Ascending aorta (tissue), 2 donors: Measurements from ENCODE around the gene TMA7B. TPM values are rescaled to one million over a fixed set of nuclear protein-coding genes. Genes with fewer than 3 reads are reported as not detected.

Experiments
- DNase-seq, 2 donors: peaks; one replicate each; pipeline ENCODE4 v3.0.0-alpha.2; 2019; ENCODE audit warnings: low spot score in 2 of 2
- H3K27ac ChIP-seq, 2 donors: fragments of 200-600 bp; sonication (generic); one replicate each; pipeline ENCODE4 v1.5.1; 2016 to 2017; ENCODE audit warnings: mild to moderate bottlenecking in 1 of 2
- H3K27me3 ChIP-seq: fragments of 200-600 bp; sonication (generic); one replicate; pipeline ENCODE4 v1.5.1; 2017
- H3K36me3 ChIP-seq, 2 donors: fragments of 200-600 bp; sonication (generic); one replicate each; pipeline ENCODE4 v1.5.1; 2016
- H3K4me1 ChIP-seq, 2 donors: fragments of 200-600 bp; sonication (generic); one replicate each; pipeline ENCODE4 v1.5.1; 2016 to 2017; ENCODE audit warnings: mild to moderate bottlenecking in 1 of 2
- H3K4me3 ChIP-seq, 2 donors: fragments of 200-600 bp; sonication (generic); one replicate each; pipeline ENCODE4 v1.5.1; 2016 to 2017; ENCODE audit warnings: mild to moderate bottlenecking in 1 of 2
- H3K9me3 ChIP-seq, 2 donors: fragments of 200-600 bp; sonication (generic); one replicate each; pipeline ENCODE4 v1.5.1; 2016
- CTCF ChIP-seq, 3 experiments: fragments of 200-600 bp in 2 of 3; fragments of 450-650 bp in 1 of 3; sonication (generic) in 2 of 3; IDR thresholded peaks; one replicate each; pipeline ENCODE4 v1.5.1; 2016 to 2019; ENCODE audit warnings: antibody characterized with exemption in 3 of 3, mild to moderate bottlenecking in 1 of 3, moderate library complexity in 1 of 3
- intact Hi-C: fragments of 100-400 bp; cut with DNase I; formaldehyde crosslinking; loops from one replicate; pipeline ENCODE4 v1.15.1; 2023
- total RNA-seq: library from RNA; depleted of rRNA; stranded (reverse); fragments of >200 nt; gene quantifications from one replicate; pipeline ENCODE4 v1.1.0, GENCODE V29; 2016

The TMA7B gene
- total RNA-seq, 1 donor from 2014 or later, result not detected

DNA sequence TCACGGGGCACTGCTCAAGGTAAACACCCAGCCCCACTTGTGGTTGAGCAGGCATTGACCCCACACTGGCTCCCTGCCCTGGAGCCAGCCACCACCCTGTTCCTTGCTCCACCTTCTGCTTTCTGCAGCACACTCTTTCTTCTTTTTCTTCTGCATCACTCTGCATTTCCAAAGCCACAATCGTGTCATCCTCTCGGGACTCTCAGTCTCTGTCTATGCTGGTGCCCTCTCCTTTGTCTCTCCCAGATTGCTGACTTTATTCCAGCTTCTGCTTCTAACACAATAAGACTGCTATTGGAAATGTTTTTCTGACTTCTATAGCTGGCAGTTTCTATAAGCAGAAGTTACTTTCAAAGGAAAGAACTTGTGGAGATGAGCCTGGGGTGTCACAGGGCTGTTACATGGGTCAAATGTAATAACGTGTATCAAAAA is 44.9 kb upstream of the TMA7B start:
- Histone ChIP-seq H3K27me3 (no peaks in the 10 kb centered on the region), H3K9me3 (no peaks in the 10 kb centered on the region), H3K4me1 (no peaks in the 10 kb centered on the region), H3K36me3 (no peaks in the 10 kb centered on the region), H3K27ac (no peak overlapping the region), H3K4me3 (no peak overlapping the region)
- DNase-seq, result no peak
- no peak for TF ChIP-seq CTCF (IDR thresholded peaks at IDR 0.05)
- intact Hi-C loops, result no loop called here

GRCh38 chr22:39916496-39916895 is 43.7 kb upstream of the TMA7B start:
- Histone ChIP-seq H3K4me1 (no peaks in the 10 kb centered on the region), H3K4me3 (no peak overlapping the region), H3K36me3 (no peaks in the 10 kb centered on the region), H3K9me3 (no peaks in the 10 kb centered on the region), H3K27me3 (no peaks in the 10 kb centered on the region), H3K27ac (no peak overlapping the region)
- DNase-seq, result no peak
- no peak for TF ChIP-seq CTCF (IDR thresholded peaks at IDR 0.05)
- intact Hi-C loops, result no loop called here

- Histone ChIP-seq H3K27ac (no peak overlapping the region), H3K27me3 (no peaks in the 10 kb centered on the region), H3K4me3 (no peak overlapping the region), H3K4me1 (no peaks in the 10 kb centered on the region), H3K9me3 (no peaks in the 10 kb centered on the region), H3K36me3 (no peaks in the 10 kb centered on the region)
- intact Hi-C loops, result no loop called here
- no peak for TF ChIP-seq CTCF (IDR thresholded peaks at IDR 0.05)
- no peak for DNase-seq
Measured at GRCh38 chr22:39917197-39917643, 43.0 kb upstream of the TMA7B start.

DNA sequence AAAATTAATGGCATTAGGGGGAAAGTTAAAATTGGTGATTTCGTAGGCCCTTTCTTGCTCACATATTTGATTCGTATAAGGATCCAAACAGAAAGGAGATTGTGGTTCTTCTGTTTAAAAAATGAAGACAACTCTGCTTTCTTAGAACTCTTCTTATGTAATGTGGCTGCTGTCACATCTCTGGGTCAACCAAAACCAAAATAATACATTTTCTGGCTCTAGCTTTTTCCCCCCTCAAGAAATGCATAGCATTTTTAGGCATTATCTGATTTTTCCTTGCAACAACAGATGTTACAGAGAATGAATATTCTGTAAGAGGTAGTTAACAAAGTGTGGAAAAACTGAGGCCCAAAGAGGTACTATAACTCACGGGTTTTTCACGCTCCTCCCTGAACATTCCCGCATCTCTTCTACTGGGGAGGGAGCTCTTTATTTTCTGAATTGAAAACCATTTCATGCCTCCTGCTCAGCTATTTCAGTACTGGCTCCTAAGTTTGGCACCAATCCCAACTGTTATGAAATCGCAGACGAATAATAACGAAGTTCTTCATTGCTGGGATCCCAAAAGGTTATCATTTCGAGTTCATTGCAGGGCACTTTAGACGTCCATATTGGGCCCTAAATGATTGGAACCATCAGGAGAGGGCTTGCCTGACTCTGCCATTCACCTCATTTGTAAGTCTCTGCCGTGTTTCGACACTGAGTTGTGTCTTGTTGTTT is 42.3 kb upstream of the TMA7B start:
- Histone ChIP-seq H3K4me1 (no peaks in the 10 kb centered on the region), H3K4me3 (no peak overlapping the region), H3K9me3 (no peaks in the 10 kb centered on the region), H3K36me3 (no peaks in the 10 kb centered on the region), H3K27ac (no peak overlapping the region), H3K27me3 (no peaks in the 10 kb centered on the region)
- DNase-seq, result no peak
- intact Hi-C loops, result no loop called here
- no peak for TF ChIP-seq CTCF (IDR thresholded peaks at IDR 0.05)

DNA sequence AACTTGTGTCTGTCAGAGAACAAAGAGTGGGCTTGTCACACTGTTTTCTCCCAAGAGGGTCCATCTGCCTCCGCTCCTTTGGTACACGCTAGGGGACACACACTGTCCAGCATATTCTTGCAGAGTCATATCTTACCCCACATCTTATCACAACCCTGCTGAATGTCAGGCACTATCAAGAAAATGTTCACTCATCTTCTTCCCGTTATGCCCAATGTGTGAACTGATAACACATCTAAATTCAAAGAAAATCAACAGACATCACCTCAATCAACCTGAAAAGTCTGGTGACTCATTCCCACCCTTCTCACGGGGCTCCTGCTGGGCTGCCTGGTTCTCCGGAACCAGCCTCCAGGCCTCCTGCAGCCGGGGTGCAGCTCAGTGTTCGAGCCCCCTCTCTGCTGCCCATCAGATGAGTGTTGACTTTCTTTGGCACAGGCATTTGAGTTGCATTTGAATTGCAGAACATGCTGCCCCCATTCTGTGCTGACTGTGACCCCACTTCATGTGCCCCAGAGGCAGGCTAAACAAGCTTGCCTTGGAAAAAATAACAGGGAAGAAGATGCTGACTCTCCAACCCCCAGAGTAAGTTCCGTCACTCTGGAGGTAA is 40.0 kb upstream of the TMA7B start:
- Histone ChIP-seq H3K27ac (no peak overlapping the region), H3K4me1 (no peaks in the 10 kb centered on the region), H3K36me3 (no peaks in the 10 kb centered on the region), H3K9me3 (no peaks in the 10 kb centered on the region), H3K4me3 (no peak overlapping the region), H3K27me3 (no peaks in the 10 kb centered on the region)
- TF ChIP-seq CTCF (IDR thresholded peaks at IDR 0.05), result no peak
- intact Hi-C loops, result no loop called here
- DNase-seq, result no peak
